ENCODE results near the gene TBC1D5.
"Not testable (repeated sequence)": the region's sequence is repeated elsewhere in the genome, so short reads cannot be mapped to it uniquely, and the experiment has no call there.

Gene TBC1D5

GRCh38 chr3:17619968-17620367, 122.5 kb downstream of the TBC1D5 start:
- TF ChIP-seq CTCF (IDR thresholded peaks at IDR 0.05; ENCODE audit: control insufficient read depth, extremely low read depth, insufficient read depth): no peak
- no peak overlapping the region for H3K4me3 ChIP-seq (ENCODE audit: low read depth, low read length)

GRCh38 chr3:17613017-17613416, 129.4 kb downstream of the TBC1D5 start:
- not testable (repeated sequence) for H3K4me3 ChIP-seq (ENCODE audit: low read depth, low read length); DNase-seq (ENCODE audit: low read depth)

More at GRCh38 chr3:17619968-17620367, 122.5 kb downstream of the TBC1D5 start:
- DNase-seq (ENCODE audit: low read depth): no peak

GRCh38 chr3:17607905-17608304, 134.5 kb downstream of the TBC1D5 start:
- no peak for TF ChIP-seq CTCF (IDR thresholded peaks at IDR 0.05; ENCODE audit: control insufficient read depth, extremely low read depth, insufficient read depth)
- no peak overlapping the region for H3K4me3 ChIP-seq (ENCODE audit: low read depth, low read length)
- DNase-seq (ENCODE audit: low read depth): no peak

- no peak overlapping the region for H3K4me3 ChIP-seq (ENCODE audit: low read depth, low read length)
- TF ChIP-seq CTCF (IDR thresholded peaks at IDR 0.05; ENCODE audit: control insufficient read depth, extremely low read depth, insufficient read depth): no peak
- no peak for DNase-seq (ENCODE audit: low read depth)
Observed at GRCh38 chr3:17605934-17606333, 136.5 kb downstream of the TBC1D5 start.

- TF ChIP-seq CTCF (IDR thresholded peaks at IDR 0.05; ENCODE audit: control insufficient read depth, extremely low read depth, insufficient read depth): no peak
- DNase-seq (ENCODE audit: low read depth): no peak
- no peak overlapping the region for H3K4me3 ChIP-seq (ENCODE audit: low read depth, low read length)
Observed at GRCh38 chr3:17605032-17605431, 137.4 kb downstream of the TBC1D5 start.

- no peak for DNase-seq (ENCODE audit: low read depth)
- TF ChIP-seq CTCF (IDR thresholded peaks at IDR 0.05; ENCODE audit: control insufficient read depth, extremely low read depth, insufficient read depth): no peak
- H3K4me3 ChIP-seq (ENCODE audit: low read depth, low read length): no peak overlapping the region
Observed at GRCh38 chr3:17602126-17602525, 140.3 kb downstream of the TBC1D5 start.

- H3K4me3 ChIP-seq (ENCODE audit: low read depth, low read length): no peak overlapping the region
- no peak for DNase-seq (ENCODE audit: low read depth)
- TF ChIP-seq CTCF (IDR thresholded peaks at IDR 0.05; ENCODE audit: control insufficient read depth, extremely low read depth, insufficient read depth): no peak
Observed at GRCh38 chr3:17592956-17593355, 149.5 kb downstream of the TBC1D5 start.
